Dendritic cell treated with granulocyte-macrophage colony-stimulating factor and Interleukin-4, amounts not matched to agents 40 ng/mL and 50 ng/mL, for 4 days (primary cell): ENCODE data around the gene PLA1A.

Source experiments
- H3K27ac Mint-ChIP-seq: one replicate; pipeline ENCODE4 v1.8.0; 2022; ENCODE audit warnings: mild to moderate bottlenecking, mixed read lengths
- H3K27me3 Mint-ChIP-seq: one replicate; pipeline ENCODE4 v1.8.0; 2022; ENCODE audit warnings: mild to moderate bottlenecking, mixed read lengths
- H3K36me3 Mint-ChIP-seq: one replicate; pipeline ENCODE4 v1.8.0; 2022; ENCODE audit warnings: low read depth, mixed read lengths
- H3K4me1 Mint-ChIP-seq: one replicate; pipeline ENCODE4 v1.8.0; 2022; ENCODE audit warnings: low read depth, mixed read lengths
- H3K4me3 Mint-ChIP-seq: one replicate; pipeline ENCODE4 v1.8.0; 2022; ENCODE audit warnings: mild to moderate bottlenecking, moderate library complexity, mixed read lengths
- H3K9me3 Mint-ChIP-seq: one replicate; pipeline ENCODE4 v1.8.0; 2022; ENCODE audit warnings: mixed read lengths
- intact Hi-C: fragments of 100-400 bp; cut with micrococcal nuclease; formaldehyde crosslinking; loops from one replicate; pipeline ENCODE4 v1.15.0; 2022

The PLA1A gene

GRCh38 chr3:119628816-119629445 lies 31.2 kb downstream of the PLA1A start:
- intact Hi-C loops = loop anchor here (1.0 to 5.0 kb wide), 3 partner anchors 9 to 40 kb away; partner anchors contain the start of gene POPDC2
- Mint-ChIP-seq H3K36me3 (no peaks in the 10 kb centered on the region), H3K4me1 (peaks cover 92% of the 10 kb centered on the region), H3K9me3 (no peaks in the 10 kb centered on the region), H3K4me3 (peak overlapping the region; percentile 6), H3K27ac (peak overlapping the region; percentile 89), H3K27me3 (peaks cover 3% of the 10 kb centered on the region)

GRCh38 chr3:119630128-119630879 lies 32.6 kb downstream of the PLA1A start:
- H3K4me3 Mint-ChIP-seq = no peak overlapping the region
- peak overlapping the region; percentile 56 for H3K27ac Mint-ChIP-seq
- H3K9me3 Mint-ChIP-seq = no peaks in the 10 kb centered on the region
- peaks cover 2% of the 10 kb centered on the region for H3K27me3 Mint-ChIP-seq
- no peaks in the 10 kb centered on the region for H3K36me3 Mint-ChIP-seq
- intact Hi-C loops = no loop called here
- peaks cover 87% of the 10 kb centered on the region for H3K4me1 Mint-ChIP-seq

- H3K36me3 Mint-ChIP-seq = no peaks in the 10 kb centered on the region
- peak overlapping the region; percentile 56 for H3K27ac Mint-ChIP-seq
- no peaks in the 10 kb centered on the region for H3K9me3 Mint-ChIP-seq
- peaks cover 86% of the 10 kb centered on the region for H3K4me1 Mint-ChIP-seq
- no peaks in the 10 kb centered on the region for H3K27me3 Mint-ChIP-seq
- H3K4me3 Mint-ChIP-seq = no peak overlapping the region
- intact Hi-C loops = no loop called here
Observed at GRCh38 chr3:119630880-119631329, 33.2 kb downstream of the PLA1A start.

- intact Hi-C loops = no loop called here
- Mint-ChIP-seq H3K4me1 (peaks cover 86% of the 10 kb centered on the region), H3K27me3 (no peaks in the 10 kb centered on the region), H3K4me3 (no peak overlapping the region), H3K36me3 (no peaks in the 10 kb centered on the region), H3K27ac (peak overlapping the region; percentile 69), H3K9me3 (no peaks in the 10 kb centered on the region)
Observed at GRCh38 chr3:119631516-119631915, 33.8 kb downstream of the PLA1A start.

- Mint-ChIP-seq H3K36me3 (no peaks in the 10 kb centered on the region), H3K27me3 (no peaks in the 10 kb centered on the region), H3K27ac (peak overlapping the region; percentile 69), H3K4me1 (peaks cover 86% of the 10 kb centered on the region), H3K4me3 (no peak overlapping the region), H3K9me3 (no peaks in the 10 kb centered on the region)
- intact Hi-C loops = no loop called here
Observed at GRCh38 chr3:119632216-119632615, 34.5 kb downstream of the PLA1A start.

- Mint-ChIP-seq H3K27ac (no peak overlapping the region), H3K4me1 (peaks cover 86% of the 10 kb centered on the region), H3K36me3 (no peaks in the 10 kb centered on the region), H3K27me3 (no peaks in the 10 kb centered on the region), H3K4me3 (no peak overlapping the region), H3K9me3 (no peaks in the 10 kb centered on the region)
- intact Hi-C loops = no loop called here
Observed at GRCh38 chr3:119632829-119633228, 35.1 kb downstream of the PLA1A start.

GRCh38 chr3:119635719-119636118 lies 38.0 kb downstream of the PLA1A start:
- H3K4me1 Mint-ChIP-seq = peaks cover 82% of the 10 kb centered on the region
- no peaks in the 10 kb centered on the region for H3K9me3 Mint-ChIP-seq
- H3K36me3 Mint-ChIP-seq = no peaks in the 10 kb centered on the region
- H3K4me3 Mint-ChIP-seq = no peak overlapping the region
- no peak overlapping the region for H3K27ac Mint-ChIP-seq
- no peaks in the 10 kb centered on the region for H3K27me3 Mint-ChIP-seq
- intact Hi-C loops = loop anchor here (5.0 kb wide), 1 partner anchor 42 kb away; the partner anchor contains the start of gene COX17

- Mint-ChIP-seq H3K9me3 (no peaks in the 10 kb centered on the region), H3K27ac (peak overlapping the region; percentile 99), H3K36me3 (no peaks in the 10 kb centered on the region), H3K4me1 (peaks cover 78% of the 10 kb centered on the region), H3K27me3 (no peaks in the 10 kb centered on the region), H3K4me3 (no peak overlapping the region)
- intact Hi-C loops = loop anchor here (5.0 kb wide), 1 partner anchor 41 kb away; the partner anchor contains the start of gene COX17
Observed at GRCh38 chr3:119636249-119636648, 38.6 kb downstream of the PLA1A start.

GRCh38 chr3:119636891-119637611 lies 39.4 kb downstream of the PLA1A start:
- H3K9me3 Mint-ChIP-seq = no peaks in the 10 kb centered on the region
- no peaks in the 10 kb centered on the region for H3K36me3 Mint-ChIP-seq
- H3K4me3 Mint-ChIP-seq = no peak overlapping the region
- H3K27ac Mint-ChIP-seq = peak overlapping the region; percentile 99
- no peaks in the 10 kb centered on the region for H3K27me3 Mint-ChIP-seq
- intact Hi-C loops = loop anchor here (5.0 kb wide), 1 partner anchor 40 kb away; the partner anchor contains the start of gene COX17
- H3K4me1 Mint-ChIP-seq = peaks cover 75% of the 10 kb centered on the region

GRCh38 chr3:119637679-119638477 lies 40.2 kb downstream of the PLA1A start:
- intact Hi-C loops = loop anchor here (1.0 to 5.0 kb wide), 4 partner anchors 9 to 49 kb away; partner anchors contain the start of gene COX17
- H3K36me3 Mint-ChIP-seq = no peaks in the 10 kb centered on the region
- H3K27me3 Mint-ChIP-seq = no peaks in the 10 kb centered on the region
- H3K4me3 Mint-ChIP-seq = peak overlapping the region; percentile 64
- H3K27ac Mint-ChIP-seq = peak overlapping the region; percentile 99
- no peaks in the 10 kb centered on the region for H3K9me3 Mint-ChIP-seq
- H3K4me1 Mint-ChIP-seq = peaks cover 75% of the 10 kb centered on the region

GRCh38 chr3:119639494-119640350 lies 42.0 kb downstream of the PLA1A start:
- no peaks in the 10 kb centered on the region for H3K36me3 Mint-ChIP-seq
- H3K27me3 Mint-ChIP-seq = no peaks in the 10 kb centered on the region
- no peaks in the 10 kb centered on the region for H3K9me3 Mint-ChIP-seq
- H3K27ac Mint-ChIP-seq = peak overlapping the region; percentile 99
- intact Hi-C loops = loop anchor here (2.0 to 5.0 kb wide), 3 partner anchors 19 to 51 kb away; partner anchors contain the start of gene COX17
- H3K4me1 Mint-ChIP-seq = peaks cover 67% of the 10 kb centered on the region
- no peak overlapping the region for H3K4me3 Mint-ChIP-seq

GRCh38 chr3:119641416-119641815 lies 43.7 kb downstream of the PLA1A start:
- intact Hi-C loops = no loop called here
- H3K4me3 Mint-ChIP-seq = no peak overlapping the region
- H3K9me3 Mint-ChIP-seq = no peaks in the 10 kb centered on the region
- no peaks in the 10 kb centered on the region for H3K27me3 Mint-ChIP-seq
- H3K27ac Mint-ChIP-seq = no peak overlapping the region
- H3K36me3 Mint-ChIP-seq = no peaks in the 10 kb centered on the region
- peaks cover 56% of the 10 kb centered on the region for H3K4me1 Mint-ChIP-seq
